Measurements from ENCODE around the gene TM9SF1. TPM values are rescaled to one million over a fixed set of nuclear protein-coding genes. Genes with fewer than 3 reads are reported as not detected.
A peak's percentile ranks its signal among the peaks of the same experiment; 100 is the strongest.

TM9SF1 gene, protein sequence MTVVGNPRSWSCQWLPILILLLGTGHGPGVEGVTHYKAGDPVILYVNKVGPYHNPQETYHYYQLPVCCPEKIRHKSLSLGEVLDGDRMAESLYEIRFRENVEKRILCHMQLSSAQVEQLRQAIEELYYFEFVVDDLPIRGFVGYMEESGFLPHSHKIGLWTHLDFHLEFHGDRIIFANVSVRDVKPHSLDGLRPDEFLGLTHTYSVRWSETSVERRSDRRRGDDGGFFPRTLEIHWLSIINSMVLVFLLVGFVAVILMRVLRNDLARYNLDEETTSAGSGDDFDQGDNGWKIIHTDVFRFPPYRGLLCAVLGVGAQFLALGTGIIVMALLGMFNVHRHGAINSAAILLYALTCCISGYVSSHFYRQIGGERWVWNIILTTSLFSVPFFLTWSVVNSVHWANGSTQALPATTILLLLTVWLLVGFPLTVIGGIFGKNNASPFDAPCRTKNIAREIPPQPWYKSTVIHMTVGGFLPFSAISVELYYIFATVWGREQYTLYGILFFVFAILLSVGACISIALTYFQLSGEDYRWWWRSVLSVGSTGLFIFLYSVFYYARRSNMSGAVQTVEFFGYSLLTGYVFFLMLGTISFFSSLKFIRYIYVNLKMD
- 20.6 TPM for total RNA-seq

DNA sequence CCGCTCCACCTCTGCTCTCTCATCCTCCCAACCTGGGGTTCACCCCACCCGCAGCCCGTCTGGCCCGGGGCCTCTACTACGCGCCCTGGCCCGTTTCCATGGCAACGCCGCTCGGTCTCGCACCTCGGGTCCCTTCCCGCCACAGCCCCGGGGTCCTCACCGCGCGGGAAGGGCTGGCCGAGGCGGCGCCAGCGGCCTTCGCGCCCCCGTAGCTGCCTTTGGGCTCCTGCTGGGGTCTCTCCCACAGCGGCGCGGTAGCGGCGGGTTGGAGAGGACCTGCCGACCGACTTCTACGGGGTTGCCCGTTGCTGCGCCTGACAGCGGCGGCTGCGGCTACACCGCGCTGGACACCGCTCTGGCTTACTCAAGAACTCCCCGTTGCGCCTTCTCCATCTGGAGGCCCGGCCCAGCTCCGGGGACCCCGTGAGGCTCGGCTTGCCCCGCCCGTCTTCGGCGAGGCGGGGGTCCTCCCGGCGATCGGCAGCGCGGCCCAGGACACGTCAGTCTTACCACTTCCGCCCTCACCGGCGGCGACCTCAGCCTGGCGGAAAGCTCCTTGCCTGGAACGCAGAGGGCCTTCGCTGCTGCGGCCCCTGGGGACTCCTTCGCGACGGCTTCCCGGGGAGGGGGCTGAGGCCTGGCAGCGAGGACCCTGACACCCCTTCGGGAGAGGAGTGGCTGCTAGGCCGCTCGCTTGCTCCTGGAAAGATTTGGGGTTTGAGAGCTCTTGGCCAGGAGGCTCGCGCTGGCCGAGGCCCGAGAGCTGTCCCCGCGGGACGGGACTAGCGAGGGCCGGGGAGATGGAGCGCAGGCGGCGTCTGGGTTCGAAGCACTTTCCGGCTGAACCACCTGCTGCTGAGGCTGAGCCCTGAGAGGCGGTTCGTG lies at the start of gene TM9SF1:
Gene TM9SF1, minus strand, starts transcription at position 256 of the 885 bp plus-strand sequence. CDS start 422 bp downstream, outside the sequence.
- peak; percentile 76 for DNase-seq

DNA sequence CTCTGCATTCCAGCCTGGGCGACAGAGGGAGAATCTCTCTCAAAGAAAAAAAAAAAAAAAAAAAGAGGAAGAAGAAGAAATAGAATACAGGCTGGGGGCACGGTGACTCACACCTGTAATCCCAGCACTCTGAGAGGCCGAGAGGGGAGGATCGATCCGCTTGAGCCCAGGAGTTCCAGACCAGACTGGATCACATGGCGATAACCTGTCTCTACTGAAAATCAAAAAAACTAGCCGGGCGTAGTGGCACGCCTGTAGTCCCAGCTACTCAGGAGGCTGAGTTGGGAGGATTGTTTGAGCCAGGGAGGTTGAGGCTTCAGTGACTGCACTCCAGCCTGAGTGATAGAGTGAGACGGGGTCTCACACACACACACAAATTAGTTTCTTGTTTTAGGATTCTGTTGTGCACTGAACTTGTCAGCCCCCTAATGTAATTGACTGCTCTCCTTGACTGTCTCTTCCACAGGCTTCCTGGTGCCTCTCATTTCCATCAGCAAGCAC lies 48.1 kb upstream of the TM9SF1 start:
- DNase-seq: no peak

DNA sequence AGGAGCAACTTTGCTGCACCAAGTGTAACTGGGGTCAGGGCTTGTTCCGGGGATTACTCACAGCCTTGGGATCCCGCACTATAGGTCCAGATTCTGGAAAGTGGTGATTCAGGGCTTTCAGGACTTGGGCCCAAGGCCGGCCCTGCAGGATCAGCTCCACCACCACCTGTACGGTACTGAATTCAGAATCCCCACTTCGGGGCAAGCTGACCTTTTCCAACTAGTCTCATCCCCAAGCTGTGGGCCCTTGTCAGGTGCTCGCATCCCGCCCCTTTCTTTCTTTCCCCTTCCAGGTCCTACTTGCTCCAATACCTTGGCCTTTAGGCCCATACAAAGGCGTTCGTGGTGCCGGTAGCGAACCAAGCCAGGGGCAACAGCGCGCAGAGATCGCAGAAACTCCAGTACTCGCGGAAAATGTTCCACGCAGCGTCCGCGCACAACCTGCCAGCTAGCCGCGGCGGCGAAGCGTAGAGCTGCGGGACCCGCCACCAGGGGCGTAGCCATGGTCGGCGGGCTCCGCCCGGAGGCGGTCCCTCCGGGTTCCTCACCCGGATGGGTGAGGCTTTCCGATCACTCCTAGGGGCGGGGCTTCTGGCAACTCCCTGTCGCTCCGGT lies 46.7 kb upstream of the TM9SF1 start:
- peak; percentile 95 for DNase-seq

DNA sequence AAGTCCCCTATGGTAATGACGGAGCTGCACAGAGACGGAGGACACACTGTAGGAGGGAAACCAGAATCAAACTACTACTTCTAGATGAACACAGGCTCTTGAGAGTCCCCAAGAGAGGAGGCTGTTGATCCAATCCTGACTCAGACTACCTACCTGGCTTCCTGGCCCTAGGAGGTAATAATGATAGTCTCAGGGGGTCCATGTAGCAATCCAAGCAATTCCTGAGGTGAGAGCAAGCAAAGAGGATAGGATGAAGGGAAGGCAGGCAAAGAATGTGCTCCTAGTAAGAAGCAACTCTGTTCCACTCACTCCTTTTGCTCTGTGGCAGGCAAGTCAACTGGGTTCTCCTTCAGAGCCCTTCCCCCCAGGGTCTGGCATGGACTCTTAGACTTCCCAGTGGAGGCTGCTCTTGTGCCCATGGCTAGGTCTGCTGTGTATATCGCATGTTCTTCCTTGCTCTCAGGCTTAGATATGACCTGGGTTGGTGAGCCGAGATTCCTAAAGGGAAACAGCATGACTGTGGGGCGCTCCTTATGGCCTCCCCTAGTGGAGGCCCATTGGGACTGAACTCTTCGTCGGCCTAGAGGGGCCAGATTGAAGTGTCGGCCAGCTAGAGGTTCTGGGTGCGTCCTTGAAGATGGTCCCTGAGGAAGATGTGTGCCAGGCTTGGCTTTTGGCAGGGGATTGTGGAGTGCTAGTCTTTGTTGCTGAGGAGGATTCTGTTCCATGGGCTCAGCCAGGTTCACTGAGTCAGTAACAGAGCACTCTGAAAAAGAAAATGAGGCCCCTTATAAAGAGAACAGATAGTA lies 45.1 kb upstream of the TM9SF1 start:
- no peak for DNase-seq

DNA sequence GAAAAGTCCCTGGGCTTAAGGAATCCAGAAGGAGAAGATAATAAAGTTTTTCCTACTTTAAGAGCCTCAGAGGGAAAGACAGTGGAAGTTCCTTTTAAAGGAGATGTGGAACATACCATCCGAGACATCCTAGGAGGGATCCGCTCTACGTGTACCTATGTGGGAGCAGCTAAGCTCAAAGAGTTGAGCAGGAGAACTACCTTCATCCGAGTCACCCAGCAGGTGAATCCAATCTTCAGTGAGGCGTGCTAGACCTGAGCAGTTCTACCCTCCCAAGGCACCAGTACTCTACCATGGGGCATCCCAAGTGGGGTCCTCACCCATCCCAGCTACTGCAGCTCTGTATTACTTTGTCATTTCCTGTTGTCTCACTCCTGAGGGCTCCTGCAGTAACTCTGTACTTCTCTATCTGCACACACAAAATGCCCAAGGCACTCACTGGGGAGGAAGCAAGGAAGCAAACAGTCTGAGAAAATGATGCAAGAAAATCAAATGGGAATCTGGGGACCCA lies 43.3 kb upstream of the TM9SF1 start:
- DNase-seq: no peak

DNA sequence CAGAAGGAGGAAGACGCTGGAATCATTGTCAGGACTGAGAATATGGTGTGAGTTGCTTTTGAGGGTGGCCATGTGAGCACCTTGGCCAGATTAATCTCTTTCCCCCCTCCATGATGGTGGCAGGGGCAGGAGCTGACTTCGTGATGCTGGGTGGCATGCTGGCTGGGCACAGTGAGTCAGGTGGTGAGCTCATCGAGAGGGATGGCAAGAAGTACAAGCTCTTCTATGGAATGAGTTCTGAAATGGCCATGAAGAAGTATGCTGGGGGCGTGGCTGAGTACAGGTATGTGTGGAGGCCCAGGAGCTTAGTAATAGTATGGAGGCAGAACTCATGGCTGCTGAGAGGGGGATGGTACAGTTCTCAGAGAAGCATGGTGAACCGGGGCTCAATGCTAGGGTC lies 42.9 kb upstream of the TM9SF1 start:
- DNase-seq: no peak

DNA sequence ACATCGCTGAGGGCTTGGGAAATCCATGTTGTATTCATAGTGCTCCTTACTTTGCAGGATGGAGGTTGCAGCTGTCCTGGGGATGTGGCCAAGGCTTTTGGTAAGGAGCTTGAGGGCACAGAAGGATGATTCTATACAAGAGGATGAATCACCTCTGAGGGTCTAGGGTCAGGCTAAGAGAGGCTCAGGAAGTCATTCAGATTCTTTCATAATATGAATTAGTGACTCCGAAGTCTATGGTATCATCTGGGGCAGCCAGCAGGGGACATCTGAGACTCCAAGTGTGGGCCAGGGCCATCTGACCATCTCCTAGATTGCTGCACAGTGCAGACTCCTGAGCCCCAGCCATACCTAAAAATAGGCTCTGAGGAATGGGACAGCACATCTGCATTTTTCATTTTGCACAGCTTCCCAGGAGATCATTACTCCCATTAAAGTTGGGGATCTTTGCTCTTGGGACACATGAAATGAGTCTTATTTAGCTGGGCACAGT lies 42.3 kb upstream of the TM9SF1 start:
- no peak for DNase-seq

DNA sequence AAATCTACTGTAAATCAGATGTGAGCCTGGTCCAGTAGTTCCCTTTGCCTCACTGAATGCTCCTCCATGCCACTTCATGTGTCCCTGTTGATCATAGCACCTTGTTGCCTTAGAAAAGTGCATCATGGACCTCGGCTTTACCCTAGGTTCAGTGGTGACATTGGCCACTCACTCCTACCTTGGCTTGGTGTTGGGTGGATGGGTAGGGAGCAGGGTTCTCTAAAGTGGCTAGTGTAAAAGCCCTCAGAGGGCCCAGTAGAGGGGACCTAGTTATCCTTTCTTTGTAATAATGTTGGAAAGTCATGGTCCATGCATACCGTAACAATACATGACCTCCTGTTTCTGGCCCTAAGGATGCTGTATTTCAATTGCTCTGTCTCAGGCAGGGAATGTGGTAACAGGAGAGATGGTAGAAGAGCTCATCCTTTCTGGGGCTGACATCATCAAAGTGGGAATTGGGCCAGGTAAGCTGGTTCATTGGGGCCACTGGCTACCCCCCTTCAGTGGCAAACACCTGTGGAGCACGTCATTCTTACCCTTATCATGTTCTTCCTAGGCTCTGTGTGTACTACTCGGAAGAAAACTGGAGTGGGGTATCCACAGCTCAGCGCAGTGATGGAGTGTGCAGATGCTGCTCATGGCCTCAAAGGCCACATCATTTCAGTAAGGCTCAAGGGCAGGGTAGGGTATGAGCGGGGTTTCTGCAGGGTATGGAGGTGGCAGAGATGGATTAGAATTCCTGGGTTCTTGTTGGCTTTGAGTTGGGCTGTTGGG lies 41.6 kb upstream of the TM9SF1 start:
- no peak for DNase-seq

DNA sequence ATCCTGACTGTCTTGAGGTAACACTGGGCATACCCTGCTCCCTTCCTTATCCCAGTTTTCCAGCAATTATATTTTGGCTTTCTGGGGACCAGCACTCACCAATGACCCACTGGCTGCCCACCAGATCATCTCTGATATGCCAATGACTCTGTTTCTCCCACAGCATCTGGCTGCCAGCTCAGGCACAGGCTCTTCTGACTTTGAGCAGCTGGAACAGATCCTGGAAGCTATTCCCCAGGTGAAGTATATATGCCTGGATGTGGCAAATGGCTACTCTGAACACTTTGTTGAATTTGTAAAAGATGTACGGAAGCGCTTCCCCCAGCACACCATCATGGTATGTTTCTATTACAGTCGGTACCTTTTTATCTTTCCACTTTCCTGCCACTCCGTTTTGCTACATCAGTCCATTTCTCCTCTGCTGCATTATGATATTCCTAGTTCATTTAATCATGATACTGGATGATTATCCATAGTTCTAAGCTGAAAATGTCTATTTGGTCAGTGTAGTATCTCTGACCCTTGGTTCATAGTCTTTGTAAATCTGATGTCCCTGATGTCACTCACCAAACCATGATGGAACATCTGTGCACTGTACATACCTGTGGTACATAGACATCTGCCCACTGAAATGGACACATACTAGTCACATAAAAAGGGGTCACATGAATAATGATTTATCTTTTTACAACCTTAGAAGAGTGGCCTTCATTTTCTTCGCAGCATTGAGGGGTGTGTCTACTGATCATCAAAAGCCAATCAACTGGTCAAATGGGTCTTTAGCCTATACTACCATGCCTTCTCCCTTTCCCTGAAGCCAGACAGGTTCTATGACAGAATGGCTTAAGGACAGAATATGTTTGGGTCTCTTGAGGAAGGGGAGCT lies 40.8 kb upstream of the TM9SF1 start:
- DNase-seq: no peak

DNA sequence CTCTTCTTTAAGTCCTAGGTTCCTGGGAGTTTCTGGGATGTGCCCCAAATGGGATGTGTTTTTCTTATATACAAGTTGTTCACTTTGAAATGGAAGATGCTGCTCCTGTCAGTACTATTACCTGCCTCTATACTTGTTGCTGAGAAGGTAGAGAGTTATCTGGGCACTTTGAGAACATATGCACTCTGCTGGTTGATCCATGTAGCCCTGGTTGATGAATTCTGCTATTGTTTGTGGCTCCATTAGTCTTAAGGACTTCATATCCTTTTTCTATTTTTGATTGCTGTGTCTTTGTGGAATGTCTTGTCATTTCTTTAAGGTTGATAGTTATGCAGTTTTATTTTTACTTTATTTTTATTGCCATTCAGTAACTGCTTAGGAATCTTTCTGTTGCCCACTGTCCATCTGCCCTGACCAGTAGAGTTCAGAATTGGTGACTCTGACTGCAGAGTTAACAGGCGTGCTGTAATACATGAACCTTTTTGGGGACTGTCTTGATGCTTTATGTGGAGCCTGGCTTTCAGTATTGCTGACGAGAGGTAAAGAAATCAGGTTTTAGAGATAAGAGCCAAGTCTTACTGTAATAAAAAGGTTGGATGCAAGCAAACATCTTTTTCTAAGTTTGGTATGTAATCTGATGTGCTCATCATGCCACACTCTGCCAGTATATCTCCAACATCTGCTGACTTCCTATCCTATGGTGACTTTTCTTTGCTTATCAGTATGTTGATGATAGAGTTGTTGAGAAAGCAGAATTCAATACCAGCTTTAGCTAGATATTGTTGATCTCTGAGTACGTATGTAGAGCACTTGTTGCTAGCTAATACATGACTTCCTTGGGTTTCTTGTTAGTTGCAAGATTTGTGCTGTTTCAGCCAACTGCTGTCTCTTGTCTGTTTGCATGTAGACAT lies 39.1 kb upstream of the TM9SF1 start:
- DNase-seq: no peak

DNA sequence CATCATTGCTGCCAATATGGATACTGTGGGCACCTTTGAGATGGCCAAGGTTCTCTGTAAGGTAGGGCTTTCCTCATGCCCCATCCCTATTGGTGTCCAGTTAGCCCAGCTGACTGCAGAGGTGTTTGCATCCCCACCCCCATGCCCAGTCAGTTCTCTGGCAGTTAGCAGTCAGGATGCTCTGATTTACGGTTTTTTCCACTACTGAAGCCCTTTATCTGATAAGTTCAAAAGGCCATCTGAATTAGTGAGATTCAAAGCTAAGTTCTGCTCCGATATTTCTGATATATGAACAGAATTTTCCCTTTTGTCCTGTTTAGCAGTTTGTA lies 38.3 kb upstream of the TM9SF1 start:
- no peak for DNase-seq

DNA sequence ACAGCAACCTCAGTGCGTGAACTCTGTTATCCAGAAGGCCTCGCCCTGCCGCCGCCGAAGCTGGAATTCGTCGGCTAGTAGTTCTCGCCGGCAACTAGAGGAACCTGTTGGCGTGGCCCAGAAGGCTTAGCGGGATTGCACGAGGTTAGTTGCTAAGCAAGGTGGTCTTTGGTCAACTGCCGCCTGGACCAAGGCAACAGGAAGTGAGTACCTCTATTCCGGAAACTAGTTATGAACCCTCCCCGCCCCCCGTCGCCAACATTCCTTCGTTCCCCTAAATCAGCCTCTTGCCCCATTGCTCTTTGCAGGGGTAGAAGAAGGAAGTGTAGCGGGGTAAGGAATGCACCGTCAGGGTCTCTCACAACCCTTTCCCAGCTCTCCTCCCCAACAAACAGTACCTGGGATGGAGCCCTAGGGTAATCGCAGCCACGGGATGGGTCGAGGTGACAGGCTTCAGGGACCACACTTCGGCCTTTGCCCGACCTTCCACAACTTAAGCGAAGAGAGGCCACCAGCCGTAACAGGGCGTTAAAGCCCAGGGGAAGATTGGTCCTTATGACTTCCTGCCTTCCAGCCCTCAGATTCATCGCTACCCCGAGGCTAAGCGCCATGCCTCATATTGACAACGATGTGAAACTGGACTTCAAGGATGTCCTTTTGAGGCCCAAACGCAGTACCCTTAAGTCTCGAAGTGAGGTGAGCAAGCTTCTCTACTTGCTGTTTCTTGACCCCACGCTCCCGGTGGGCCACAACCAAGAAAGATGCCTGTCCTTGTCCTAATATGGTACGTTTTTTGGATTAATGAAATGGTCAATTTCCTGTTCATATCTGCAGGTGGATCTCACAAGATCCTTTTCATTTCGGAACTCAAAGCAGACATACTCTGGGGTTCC lies 37.6 kb upstream of the TM9SF1 start, which contains the start of gene GMPR2:
Gene GMPR2, plus strand, starts transcription at position 285 of the 893 bp plus-strand sequence. Its CDS starts 325 bp downstream, at position 610.
- no peak for DNase-seq

DNA sequence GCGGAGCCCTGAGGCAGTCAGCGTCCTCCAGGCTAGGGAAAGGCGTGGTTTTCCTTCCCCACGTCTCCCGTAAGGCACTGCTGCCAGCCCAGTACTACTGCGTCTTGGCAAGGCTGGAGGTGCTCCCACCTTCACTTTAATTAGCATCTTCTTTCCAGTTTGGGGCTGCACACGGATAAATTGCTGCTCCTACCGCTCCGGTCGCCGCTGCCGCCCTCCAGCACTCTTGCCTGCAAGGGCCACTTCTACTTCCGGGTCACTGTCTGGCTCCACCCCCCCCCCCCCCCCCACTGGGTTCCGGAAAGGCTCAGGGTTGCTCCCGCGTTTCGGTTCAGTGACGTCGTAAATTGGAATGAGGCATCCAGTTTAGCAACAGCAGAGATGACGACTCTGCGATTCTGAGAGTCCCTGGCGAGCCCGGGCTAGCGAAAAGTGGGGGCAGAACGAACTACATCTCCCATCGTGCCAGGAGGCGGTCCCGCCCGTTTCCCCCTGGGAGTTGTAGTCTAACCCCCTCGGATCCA lies 36.9 kb upstream of the TM9SF1 start, which contains the start of gene NEDD8:
Gene NEDD8, minus strand, starts transcription at position 247 of the 524 bp plus-strand sequence. Its CDS starts 100 bp downstream, at position 147.
- peak; percentile 97 for DNase-seq

DNA sequence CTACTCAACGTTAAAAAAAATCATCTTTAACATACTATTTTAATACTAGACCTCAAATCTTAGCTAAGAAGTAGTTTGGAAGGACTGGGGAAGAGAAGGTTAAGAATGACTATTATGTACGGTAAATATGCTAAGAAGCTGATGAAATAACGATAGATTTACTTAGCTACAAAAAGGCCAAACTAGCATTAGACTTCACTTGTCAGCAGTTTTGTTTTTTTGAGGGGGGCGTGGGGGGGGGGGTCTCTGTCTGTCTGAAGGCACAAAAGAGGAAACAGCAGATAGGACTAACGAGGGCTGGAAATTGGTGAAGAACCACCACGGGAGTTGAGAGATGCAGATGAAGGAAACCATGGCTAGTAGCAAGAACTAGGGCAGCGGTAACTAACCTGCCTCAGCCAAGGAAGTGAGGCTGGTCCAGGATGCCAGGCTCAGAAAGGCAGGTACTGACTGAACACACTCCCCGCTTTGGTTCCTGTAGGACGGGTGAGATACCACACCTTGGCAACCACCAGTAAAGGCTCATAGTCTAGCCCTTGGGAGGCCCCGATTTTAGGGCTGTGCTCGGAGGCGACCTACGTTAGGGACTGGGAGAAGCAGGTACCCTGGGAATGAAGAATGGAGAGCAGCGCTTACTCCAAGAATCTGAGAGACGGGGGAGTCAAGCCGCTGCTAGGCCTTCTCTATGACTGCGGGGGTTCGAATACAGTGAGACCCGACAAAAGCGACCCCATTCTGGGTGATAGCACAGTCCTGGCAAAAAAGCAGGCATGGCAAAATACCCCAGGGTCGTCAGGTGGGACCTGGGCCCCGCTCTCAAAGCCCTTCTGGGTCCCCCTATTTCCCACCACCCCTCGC lies 36.3 kb upstream of the TM9SF1 start:
- no peak for DNase-seq

DNA sequence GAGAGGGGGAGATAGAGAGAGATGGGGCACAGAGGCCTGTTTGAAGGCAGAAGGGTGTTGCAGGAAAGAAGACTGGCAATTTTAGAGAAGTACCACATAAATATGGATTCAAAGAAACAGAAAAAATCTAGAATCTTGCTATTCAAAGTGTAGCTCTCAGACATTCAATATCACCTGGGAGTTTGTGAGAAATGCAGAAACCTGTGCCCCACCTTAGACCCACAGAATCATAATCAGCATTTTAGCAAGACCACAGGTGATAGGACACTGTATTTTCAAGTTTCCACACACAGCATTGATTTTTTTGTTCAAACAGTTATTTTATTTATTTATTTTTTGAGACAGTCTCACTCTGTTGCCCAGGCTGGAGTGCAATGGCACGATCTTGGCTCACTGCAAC lies 33.7 kb upstream of the TM9SF1 start:
- DNase-seq: no peak

All from occipital lobe (tissue), 2 donors.